HTR-8/SVneo (cell line): Measurements from ENCODE around the gene ADGRV1.
"Not testable (repeated sequence)": the region's sequence is repeated elsewhere in the genome, so short reads cannot be mapped to it uniquely, and the experiment has no call there.

Experiments
- DNase-seq: peaks from one replicate; pipeline ENCODE4 v3.0.0; 2011; ENCODE audit warnings: low spot score, mixed read lengths; ENCODE audit not compliant: insufficient read length
- FAIRE-seq: peaks from 2 replicates; lab custom pipeline; 2011; peaks lifted over from hg19 to GRCh38; lab: Jason Lieb, UNC

ADGRV1 gene

DNA sequence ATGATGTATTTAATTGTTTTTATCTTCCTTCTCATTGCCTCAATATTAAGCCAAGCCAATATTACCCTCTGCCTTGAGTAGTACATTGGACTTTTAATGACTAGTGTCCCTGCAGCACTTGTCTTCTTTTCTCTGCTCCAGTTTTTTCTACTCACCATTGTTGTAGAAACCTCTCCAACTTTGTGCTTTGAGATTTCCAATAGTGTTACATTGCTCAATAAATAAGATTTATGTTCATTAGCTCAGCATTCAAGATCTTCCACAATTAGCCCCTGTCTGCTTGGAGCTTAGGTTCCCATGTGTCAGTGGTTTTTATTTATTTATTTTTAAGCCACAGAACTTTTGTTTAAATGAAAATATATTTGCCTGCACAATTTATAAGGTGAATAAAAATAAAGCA is 145.3 kb downstream of the ADGRV1 start:
- FAIRE-seq (no peak), DNase-seq (no peak)

DNA sequence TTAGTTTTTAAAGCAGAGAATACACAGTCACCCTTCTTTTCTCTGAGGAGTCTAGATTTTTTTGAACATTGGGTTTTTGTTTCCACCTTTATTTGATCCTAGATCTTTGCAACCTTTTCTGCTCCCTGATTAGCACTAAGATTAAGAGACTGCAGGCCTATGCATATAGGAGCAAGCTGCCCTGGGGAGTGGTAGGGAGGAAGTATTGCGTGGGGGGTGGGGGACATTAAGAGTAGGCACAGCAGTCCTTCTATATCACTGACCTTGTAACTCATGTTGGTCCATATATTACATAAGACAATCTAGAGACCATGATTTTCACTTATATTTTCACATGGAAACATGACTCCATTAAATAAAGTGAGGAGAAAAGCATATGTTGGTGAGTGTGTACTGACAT is 149.1 kb downstream of the ADGRV1 start:
- FAIRE-seq (no peak), DNase-seq (no peak)

DNA sequence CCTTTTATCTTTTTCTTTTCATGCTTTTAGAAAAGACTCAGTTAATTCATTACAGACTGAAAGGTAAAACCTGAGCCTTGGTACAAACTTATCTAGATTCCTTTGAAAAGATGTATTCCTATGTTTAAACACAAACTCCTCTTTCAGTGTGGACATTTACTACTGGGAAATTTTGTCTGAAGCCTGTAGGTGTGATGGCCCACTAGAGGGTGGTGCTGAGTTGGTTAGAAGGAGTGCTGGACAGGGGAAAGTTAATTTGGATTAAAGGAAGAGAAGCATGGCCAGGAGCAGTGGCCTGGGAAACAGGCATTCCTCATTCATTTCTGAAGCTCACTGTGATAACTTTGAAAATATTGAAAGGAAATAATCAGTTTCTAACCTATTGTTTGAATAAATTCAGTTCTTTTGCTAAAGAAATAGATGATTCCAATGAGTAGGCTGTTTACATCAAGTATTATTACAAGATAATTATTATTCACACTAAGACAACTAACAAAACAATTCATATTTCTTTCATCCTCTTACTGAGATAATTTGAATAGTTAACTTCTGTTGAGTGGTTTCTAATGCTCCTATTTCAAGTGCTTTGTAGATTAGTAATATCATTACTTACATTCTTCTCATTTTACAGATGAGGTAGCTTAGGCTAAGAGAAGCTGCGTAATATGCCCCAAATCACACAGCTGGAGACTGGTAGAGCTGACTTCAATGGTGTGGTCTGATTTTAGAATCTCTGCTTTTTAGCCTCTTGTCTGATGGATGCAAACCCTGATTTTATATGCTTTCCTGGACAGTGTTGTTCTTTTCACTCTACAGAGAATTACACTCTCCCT is 150.9 kb downstream of the ADGRV1 start:
- DNase-seq = peak; percentile 37
- no peak for FAIRE-seq

DNA sequence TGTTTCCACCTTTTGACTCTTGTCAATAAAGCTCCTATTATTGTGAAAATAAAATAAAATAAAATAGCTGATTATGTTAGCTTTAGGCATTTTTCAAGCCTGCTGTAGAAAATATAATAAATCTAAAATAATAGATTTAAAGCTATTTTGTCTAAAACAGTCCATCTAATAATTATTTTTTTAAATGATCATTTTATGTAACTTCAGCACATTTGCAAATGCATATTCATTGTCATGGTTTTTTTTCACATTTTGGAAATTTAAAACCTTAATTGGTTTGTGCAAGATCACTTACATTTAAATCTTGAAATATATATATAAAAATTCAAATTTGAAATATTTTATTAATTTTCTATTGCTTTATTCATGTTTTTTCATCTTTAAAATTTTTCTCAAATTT is 159.8 kb downstream of the ADGRV1 start:
- FAIRE-seq = no peak
- DNase-seq = no peak

DNA sequence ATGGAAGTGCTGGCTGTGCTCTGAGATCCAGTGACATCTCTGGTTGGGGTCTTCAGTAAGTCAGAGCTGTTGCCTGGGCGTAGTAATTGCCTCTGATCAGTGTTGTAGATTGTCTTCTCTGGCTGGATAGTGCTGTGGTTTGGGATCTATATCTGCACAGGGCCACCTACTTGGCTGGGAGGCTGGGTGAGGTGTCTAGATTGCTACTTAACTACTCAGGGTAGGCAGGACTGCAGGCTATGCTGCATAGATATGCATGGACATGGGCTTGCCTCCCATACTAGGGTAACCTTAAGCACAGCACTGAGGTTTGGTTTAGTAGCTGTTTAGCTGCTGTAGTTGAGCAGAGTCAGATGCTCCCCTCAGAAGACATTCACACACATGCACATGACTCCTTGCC is 181.0 kb downstream of the ADGRV1 start:
- FAIRE-seq (no peak), DNase-seq (no peak)

DNA sequence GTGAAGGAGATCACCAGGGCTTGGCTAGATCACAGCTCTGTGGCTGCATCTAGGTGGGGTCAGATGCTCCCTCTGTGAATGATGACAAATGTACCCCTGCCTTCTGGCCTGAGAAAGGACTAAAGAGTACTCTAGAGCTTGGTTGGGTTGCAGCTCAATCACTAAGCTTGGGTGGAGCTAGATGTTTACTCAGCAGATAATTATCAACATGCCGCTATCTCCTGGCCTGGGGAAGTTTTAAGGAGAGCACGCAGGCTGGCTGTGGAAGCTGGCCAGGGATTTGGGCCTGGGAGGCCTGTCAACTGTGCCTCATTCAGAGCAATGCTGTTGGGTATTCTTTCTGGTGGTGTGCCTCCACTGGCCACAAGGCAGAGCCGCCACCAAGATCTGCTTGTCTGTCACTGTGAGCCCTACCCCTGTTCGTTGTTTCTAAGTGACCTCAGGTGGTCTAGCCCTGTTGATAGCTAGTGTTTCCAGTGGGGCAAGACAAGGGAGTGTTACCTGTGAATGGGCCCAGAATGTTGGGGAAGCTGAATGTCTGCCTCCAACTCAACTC is 181.7 kb downstream of the ADGRV1 start:
- DNase-seq (no peak), FAIRE-seq (no peak)

DNA sequence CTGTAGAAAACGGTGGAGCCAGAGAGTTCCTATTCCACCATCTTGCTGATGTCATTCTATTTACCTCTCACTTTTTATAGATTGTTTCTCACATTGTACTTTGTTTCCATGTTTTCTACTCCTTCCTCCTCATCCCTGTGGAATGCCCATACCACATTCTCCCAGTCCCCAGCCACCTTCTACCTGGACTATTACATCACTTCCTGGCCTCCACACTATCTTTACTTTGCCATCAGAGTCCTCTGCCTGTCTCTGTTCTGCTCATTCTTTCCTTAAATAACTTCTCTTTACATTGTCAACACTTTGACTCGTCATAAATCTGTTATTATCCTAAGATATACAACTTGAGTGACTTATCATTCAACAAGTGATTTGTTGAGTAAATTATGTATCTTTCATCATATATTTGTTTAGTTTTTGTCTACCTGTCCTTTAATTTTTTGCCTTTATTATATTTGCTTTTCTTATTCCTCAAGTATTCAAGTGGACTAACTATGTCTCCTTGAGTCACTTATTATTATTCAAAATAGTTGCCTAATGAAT is 182.5 kb downstream of the ADGRV1 start:
- DNase-seq (no peak), FAIRE-seq (no peak)

DNA sequence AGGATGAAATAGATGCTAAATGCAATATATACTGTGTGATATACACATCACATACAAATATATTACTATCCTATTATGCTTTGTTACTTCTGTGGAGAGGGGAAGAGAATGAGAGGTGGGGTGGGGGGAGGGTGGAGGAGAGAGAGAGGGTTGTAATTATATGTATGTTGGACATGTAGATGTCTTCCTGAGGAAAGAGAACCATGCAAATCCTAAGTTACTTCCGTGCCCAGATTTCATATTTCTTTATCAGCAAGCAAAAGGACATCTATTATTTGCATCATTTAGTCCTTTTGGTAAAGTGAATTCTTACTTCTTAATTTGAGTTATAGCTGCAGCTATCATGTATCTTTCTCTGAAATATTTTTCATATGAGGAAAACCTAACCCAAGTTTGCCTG is 187.5 kb downstream of the ADGRV1 start:
- FAIRE-seq (no peak), DNase-seq (no peak)

DNA sequence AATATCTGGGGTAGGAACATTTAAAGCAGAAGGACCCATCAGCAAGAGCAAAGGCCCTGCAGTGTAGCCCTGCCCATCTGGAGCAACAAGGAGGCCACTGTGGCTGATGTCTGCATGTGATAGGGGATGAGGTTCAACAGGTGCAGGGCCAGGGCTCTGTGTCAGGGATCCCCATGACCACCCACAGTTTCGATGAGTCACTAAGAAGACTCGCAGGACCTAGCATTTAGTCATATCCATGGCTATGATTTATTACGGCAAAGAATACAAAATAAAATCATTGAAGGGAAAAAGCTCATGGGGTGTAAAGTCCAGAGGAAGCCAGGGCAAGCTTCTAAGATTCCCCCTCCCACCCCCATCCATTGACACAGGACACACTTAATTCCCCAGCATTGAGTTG is 188.6 kb downstream of the ADGRV1 start:
- peak; percentile 22 for DNase-seq
- no peak for FAIRE-seq

DNA sequence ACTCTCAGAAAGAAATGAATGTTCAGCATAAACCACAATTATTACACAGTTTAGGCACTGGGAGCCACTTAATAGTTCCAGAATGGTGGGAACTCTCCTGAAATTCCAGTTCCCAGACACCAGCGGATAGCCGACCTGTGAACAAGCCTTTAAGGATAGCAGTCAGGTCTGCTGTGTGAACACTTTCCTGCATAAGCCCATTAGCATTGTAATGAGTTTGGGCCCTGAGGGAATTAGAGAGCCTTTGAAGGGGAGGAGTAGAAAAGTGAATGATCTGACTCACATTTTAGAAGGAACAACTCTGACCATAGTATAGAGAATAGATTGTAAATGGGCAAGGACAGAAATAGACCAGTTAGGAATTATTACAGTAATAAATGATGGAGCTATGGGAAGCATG is 189.1 kb downstream of the ADGRV1 start:
- no peak for FAIRE-seq
- DNase-seq = peak; percentile 2

DNA sequence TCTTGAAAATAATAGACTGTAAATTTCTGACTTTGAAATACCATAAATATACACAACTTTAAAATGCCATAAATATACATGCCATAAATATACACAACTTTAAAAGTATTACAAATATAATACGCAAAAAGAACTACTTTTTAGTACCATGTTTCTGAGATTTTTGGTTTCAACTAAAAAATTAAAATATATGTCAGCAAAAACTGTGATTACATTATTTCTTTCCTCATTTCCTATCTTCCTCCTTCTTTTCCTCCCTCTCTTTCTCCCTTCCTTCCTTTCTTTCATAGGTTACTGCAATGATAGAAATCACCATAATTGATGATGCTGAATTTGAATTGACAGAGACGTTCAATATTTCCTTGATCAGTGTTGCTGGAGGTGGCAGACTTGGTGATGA is 200.5 kb downstream of the ADGRV1 start:
- DNase-seq (no peak), FAIRE-seq (no peak)

DNA sequence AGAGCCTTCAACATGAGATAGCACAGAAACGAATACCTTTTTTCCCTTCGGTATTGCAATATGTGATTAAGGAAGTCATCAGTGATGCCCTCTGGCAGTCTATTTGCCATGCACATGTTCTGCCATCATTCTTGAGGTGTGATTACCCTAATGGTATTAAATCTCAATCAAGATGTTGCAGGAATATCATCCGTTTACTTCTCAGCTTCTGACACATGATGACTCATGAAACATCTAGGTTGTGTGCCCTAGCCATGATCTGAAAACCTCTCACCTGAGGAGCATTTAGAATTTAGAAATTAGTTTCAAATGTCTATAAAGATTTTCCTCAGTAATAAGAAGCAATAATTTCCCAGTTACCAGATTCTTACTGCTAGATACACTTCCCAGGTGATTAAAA is 209.1 kb downstream of the ADGRV1 start:
- FAIRE-seq (no peak), DNase-seq (no peak)

DNA sequence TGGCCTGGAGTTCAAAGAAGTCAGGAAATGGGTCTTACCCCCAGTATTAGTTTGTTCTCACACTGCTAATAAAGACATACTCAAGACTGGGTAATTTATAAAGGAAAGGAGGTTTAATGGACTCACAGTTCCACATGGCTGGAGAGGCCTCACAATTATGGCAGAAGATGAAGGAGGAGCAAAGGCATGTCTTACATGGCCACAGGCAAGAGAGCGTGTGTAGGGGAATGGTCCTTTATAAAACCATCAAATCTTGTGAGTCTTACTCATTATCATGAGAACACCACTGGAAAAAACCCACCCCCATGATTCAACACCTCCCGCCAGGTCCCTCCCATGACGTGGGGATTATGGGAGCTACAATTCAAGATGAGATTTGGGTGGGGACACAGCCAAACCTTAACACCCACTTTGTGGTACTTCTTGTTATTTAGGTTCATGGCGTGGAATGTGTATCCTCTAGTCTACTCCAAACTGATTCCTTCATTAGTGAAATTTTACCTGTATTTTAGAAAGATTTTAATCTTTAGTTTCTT is 211.5 kb downstream of the ADGRV1 start:
- DNase-seq, FAIRE-seq: not testable (repeated sequence)

DNA sequence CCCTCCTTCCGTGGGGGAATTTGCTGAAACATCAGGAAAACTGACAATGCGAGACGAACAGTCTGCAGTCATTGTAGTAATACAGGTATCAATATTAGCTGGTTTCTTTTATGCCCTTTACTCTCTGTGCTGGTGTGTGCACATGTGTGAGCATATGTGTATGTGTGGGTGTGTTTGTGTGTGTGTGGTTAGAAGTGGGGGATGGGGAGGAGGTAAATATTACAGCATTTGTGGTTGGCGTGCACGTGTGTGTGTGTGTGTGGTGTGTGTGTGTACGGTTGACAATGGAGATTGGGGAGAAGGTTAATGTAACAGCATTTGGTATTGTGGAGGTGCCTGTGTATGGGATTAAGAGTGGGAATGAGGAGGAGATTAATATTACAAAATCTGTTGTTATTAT is 219.4 kb downstream of the ADGRV1 start:
- FAIRE-seq (peak; percentile 4), DNase-seq (no peak)

DNA sequence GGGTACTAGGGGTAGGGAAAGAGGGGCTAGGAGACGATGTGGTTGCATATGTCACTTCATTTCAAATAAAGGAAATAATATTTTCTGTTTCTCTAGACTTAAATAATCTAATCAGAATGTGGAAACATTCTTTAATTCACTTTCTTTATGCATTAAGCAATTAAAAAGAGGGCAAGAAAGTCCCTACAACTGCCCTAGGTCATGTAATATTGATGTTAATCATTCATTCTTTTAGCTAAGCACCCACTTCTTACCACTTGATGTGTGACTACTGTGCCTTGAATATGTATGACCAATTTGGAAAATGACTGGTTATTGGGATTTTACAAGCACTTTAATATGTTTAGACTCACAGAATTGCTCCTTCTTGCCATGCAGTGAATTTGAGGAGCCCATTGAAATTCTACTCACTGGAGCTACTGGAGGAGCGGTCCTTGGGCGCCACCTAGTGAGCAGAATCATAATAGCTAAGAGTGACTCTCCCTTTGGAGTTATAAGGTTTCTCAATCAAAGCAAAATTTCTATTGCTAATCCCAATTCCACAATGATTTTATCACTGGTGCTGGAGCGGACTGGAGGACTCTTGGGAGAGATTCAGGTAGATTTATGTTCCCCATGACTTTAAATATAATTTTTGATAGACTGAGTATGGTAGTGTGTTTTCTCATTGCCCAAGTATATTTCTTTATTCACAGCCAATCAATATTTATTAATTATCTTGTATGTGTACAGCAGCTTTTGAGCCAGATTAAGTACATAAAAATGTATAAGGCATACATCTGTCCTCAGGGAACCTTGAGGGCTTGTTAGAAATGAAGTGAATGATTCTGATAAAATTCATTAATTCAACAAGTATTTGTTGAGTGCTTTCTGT is 225.1 kb downstream of the ADGRV1 start:
- FAIRE-seq (no peak), DNase-seq (peak; percentile 32)

DNA sequence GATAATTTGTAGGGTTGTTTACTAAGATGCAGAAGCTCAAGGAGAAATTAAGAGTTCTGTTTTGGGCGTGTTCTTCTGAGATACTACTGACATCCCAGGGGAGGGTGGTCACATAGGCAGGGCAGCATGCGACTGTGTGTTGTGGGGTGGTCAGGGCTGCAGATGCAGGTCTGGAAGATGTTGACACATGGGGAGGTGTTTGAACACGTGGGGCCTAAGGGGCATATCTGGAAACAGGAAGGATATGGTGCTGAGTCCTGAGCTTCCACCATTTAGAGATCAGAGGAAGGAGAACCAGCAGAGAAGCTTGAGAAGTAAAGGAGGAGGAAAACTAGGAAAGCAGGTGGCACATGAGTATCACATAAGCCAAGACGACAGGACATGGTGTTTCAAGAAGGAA is 228.2 kb downstream of the ADGRV1 start:
- DNase-seq (no peak), FAIRE-seq (no peak)

DNA sequence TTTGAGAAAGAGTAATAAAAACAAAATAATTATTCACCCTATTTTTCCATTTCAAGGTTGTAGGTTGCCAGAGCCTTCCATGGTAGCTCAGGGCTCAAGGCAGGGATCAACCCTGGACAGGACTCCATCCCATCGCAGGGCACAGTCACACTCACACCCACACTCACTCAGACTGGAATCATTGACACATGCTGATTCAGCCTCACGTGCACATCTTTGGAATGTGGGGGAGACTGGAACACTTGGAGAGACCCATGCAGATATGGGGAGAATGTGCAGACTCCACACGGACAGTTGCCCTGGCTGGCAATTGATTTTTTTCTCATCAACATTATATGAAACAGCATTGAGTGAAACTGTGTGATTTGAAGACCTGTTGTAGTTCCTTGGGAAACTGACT is 234.1 kb downstream of the ADGRV1 start:
- peak; percentile 10 for DNase-seq
- FAIRE-seq = peak; percentile 36

DNA sequence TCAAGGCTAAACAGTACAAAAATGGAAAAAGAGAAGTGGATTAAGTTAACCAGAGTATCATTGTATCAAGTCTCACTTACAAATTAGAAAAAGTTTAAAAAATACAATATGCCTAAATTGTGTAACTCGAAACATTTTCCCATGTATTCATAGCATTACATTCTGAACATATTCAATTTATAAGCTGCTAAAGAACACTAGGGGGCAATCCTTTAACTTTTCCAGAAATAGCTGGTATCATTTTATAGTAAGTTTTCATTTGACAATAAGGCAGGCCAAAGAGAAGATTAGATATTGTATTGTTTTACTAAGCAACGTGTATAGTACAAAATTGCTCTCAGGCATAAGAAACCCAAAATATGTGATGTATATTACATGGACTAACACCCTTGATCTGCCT is 234.6 kb downstream of the ADGRV1 start:
- DNase-seq (no peak), FAIRE-seq (no peak)

DNA sequence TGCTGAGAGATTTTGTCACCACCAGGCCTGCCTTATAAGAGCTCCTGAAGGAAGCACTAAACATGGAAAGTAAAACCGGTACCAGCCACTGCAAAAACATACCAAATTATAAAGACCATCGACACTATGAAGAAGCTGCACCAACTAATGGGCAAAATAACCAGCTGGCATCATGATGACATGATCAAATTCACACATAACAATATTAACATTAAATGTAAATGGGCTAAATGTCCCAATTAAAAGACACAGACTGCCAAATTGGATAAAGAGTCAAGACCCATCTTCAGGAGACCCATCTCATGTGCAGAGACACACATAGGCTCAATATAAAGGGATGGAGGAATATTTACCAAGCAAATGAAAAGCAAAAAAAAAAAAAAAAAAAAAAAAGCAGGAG is 238.3 kb downstream of the ADGRV1 start:
- FAIRE-seq, DNase-seq: not testable (repeated sequence)

DNA sequence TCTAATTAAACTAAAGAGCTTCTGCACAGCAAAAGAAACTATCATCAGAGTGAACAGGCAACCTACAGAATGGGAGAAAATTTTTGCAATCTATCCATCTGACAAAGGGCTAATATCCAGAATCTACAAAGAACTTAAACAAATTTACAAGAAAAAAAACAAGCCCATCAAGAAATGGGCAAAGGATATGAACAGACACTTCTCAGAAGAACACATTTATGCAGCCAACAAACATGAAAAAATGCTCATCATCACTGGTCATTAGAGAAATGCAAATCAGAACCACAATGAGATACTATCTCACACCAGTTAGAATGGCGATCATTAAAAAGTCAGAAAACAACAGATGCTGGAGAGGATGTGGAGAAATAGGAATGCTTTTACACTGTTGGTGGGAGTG is 241.5 kb downstream of the ADGRV1 start:
- not testable (repeated sequence) for FAIRE-seq, DNase-seq
